Sigmoid colon (tissue), 4 donors: ENCODE measurements around the gene PROSER2.

ENCODE experiments used
- EP300 ChIP-seq, 4 donors: sonication (generic); formaldehyde crosslinking; IDR thresholded peaks; one replicate each; pipeline ENCODE4 v1.6.1; 2017; ENCODE audit warnings: antibody characterized with exemption in 4 of 4
- POLR2A ChIP-seq, 2 donors: fragments of 450-650 bp; IDR thresholded peaks; one replicate each; pipeline ENCODE4 v1.6.1; 2016; ENCODE audit warnings: antibody characterized with exemption in 2 of 2, mild to moderate bottlenecking in 2 of 2, moderate library complexity in 2 of 2
- POLR2AphosphoS5 ChIP-seq, 4 donors: sonication (generic); formaldehyde crosslinking; IDR thresholded peaks; one replicate each; pipeline ENCODE4 v1.6.1; 2017; ENCODE audit warnings: antibody characterized with exemption in 4 of 4
- TF ChIP-seq, protein P1 (sequence below), 4 experiments: fragments of 450-650 bp in 3 of 4; fragments of 200-600 bp in 1 of 4; IDR thresholded peaks; one replicate each; pipeline ENCODE4 v1.5.1; 2016 to 2019; ENCODE audit warnings: antibody characterized with exemption in 4 of 4, mild to moderate bottlenecking in 3 of 4, moderate library complexity in 2 of 4

DNA sequence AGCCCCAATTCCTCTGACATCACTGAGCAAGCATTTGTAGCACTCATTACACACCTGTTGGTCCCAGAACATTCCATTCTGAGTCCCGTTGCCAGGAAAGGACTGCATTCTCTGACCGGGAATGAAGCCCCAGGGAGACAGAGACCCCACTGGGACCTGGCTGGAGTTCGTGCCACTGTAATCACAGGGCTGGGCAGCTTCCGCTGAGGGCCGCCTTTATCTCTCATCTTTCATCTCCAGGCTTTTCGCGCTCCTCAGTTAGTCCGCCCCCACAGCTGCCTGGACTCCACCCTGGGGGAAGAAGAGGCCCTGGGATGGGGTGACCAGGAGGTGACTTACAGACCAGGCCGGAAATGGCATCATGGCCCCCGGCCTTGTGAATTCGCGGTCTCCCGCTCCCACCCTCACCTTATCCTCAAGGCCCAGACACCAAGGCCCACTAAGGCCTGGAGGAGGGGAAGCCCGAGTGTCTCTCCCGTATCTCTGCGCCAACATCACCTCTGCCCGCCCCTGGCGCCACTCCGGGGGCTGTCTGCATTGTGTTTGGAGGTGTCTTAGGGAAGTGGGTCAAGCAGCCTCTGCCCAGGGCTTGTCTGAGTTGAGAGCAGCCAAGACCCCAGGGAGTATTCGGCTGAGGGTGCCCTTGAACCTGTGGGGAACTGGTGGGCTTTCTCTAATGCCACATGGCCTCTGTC is 75.4 kb downstream of the PROSER2 start:
- TF ChIP-seq, protein P1, sequence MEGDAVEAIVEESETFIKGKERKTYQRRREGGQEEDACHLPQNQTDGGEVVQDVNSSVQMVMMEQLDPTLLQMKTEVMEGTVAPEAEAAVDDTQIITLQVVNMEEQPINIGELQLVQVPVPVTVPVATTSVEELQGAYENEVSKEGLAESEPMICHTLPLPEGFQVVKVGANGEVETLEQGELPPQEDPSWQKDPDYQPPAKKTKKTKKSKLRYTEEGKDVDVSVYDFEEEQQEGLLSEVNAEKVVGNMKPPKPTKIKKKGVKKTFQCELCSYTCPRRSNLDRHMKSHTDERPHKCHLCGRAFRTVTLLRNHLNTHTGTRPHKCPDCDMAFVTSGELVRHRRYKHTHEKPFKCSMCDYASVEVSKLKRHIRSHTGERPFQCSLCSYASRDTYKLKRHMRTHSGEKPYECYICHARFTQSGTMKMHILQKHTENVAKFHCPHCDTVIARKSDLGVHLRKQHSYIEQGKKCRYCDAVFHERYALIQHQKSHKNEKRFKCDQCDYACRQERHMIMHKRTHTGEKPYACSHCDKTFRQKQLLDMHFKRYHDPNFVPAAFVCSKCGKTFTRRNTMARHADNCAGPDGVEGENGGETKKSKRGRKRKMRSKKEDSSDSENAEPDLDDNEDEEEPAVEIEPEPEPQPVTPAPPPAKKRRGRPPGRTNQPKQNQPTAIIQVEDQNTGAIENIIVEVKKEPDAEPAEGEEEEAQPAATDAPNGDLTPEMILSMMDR (IDR thresholded peaks at IDR 0.05), result no peak
- TF ChIP-seq POLR2AphosphoS5 (IDR thresholded peaks at IDR 0.05), result no peak
- TF ChIP-seq POLR2A (IDR thresholded peaks at IDR 0.05), result no peak
- TF ChIP-seq EP300 (IDR thresholded peaks at IDR 0.05), result no peak
